Erythroblast (primary cell): ENCODE measurements around the gene NCS1.

Experiments used
- GATA1 ChIP-seq: IDR thresholded peaks from 2 replicates; pipeline ENCODE4 v1.6.1; 2011; ENCODE audit warnings: low read depth, mild to moderate bottlenecking, control low read depth, low read length, moderate library complexity
- POLR2A ChIP-seq: IDR thresholded peaks from 2 replicates; pipeline ENCODE4 v1.6.1; 2011; ENCODE audit warnings: mild to moderate bottlenecking, low read length

- TF ChIP-seq POLR2A (no peak), GATA1 (no peak)
Observed at GRCh38 chr9:130147198-130147597, 25.0 kb upstream of the NCS1 start.
